CD1c-positive myeloid dendritic cell (primary cell): ENCODE measurements around the gene NINJ1.
"Not testable (repeated sequence)": the region's sequence is repeated elsewhere in the genome, so short reads cannot be mapped to it uniquely, and the experiment has no call there.

Experiments used
- DNase-seq: peaks from one replicate; pipeline ENCODE4 v3.0.0-alpha.2; 2016; ENCODE audit errors: extremely low spot score

Gene NINJ1

GRCh38 chr9:93119703-93119952 is 14.4 kb downstream of the NINJ1 start:
- DNase-seq: no peak

- no peak for DNase-seq
Measured at GRCh38 chr9:93118863-93119702, 15.0 kb downstream of the NINJ1 start.

- DNase-seq: no peak
Measured at GRCh38 chr9:93117924-93118862, 15.9 kb downstream of the NINJ1 start.

GRCh38 chr9:93117521-93117920 is 16.5 kb downstream of the NINJ1 start:
- DNase-seq: not testable (repeated sequence)

- DNase-seq: peak; percentile 92
Measured at GRCh38 chr9:93116072-93116961, 17.7 kb downstream of the NINJ1 start.

GRCh38 chr9:93115486-93116071 is 18.5 kb downstream of the NINJ1 start:
- DNase-seq: no peak

- DNase-seq: no peak
Measured at GRCh38 chr9:93114984-93115335, 19.1 kb downstream of the NINJ1 start.

GRCh38 chr9:93114169-93114983 is 19.7 kb downstream of the NINJ1 start:
- peak; percentile 33 for DNase-seq

- DNase-seq: no peak
Measured at GRCh38 chr9:93112864-93113389, 21.1 kb downstream of the NINJ1 start.

- peak; percentile 78 for DNase-seq
Measured at GRCh38 chr9:93112116-93112863, 21.8 kb downstream of the NINJ1 start.

- DNase-seq: peak; percentile 83
Measured at GRCh38 chr9:93111371-93112115, 22.5 kb downstream of the NINJ1 start.

- no peak for DNase-seq
Measured at GRCh38 chr9:93111001-93111370, 23.1 kb downstream of the NINJ1 start.

- DNase-seq: no peak
Measured at GRCh38 chr9:93110311-93110855, 23.7 kb downstream of the NINJ1 start.

GRCh38 chr9:93108291-93109041 is 25.6 kb downstream of the NINJ1 start:
- DNase-seq: peak; percentile 54

- no peak for DNase-seq
Measured at GRCh38 chr9:93107825-93108161, 26.3 kb downstream of the NINJ1 start.

GRCh38 chr9:93107151-93107824 is 26.8 kb downstream of the NINJ1 start:
- no peak for DNase-seq

- no peak for DNase-seq
Measured at GRCh38 chr9:93105620-93106019, 28.4 kb downstream of the NINJ1 start.

GRCh38 chr9:93101086-93101485 is 33.0 kb downstream of the NINJ1 start:
- DNase-seq: not testable (repeated sequence)
